ENCODE measurements around the gene CDK4. TPM values are rescaled to one million over a fixed set of nuclear protein-coding genes. Genes with fewer than 3 reads are reported as not detected.
A peak's percentile ranks its signal among the peaks of the same experiment; 100 is the strongest.

CDK4 gene
- total RNA-seq, 2 experiments from 2014 or later: 132 to 208 TPM

DNA sequence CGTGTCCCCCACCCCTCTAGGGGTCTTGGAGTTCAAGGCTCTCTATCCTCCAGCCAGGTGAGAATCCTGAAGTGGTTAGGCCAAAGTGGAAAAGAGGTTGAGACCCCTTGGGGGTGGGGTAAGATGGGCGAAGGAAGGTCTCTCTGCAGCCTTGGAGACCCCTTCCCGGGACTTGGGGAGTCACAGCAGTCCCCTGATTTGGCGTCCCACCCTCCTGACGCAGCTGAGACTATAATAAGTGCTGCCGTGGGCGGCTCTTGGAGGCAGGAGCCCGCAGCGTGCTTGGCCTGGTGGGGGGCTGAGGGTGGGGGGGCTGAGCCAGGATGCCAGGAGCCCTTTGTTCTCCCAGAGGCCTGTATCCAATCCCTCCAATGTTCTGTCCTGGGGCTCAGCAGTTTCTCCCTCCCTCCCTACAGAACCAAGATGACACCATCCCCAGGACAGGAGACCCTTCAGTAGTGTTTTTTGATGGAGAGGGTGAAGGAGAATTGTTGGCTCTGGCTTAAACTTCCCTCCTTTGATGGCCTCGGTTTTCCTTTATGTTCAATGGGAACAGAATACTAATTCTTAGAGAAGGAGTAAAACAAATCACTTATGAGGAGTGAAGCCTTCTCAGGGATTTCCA lies 12.1 kb downstream of the CDK4 start:
- Mint-ChIP-seq H3K9me3 (ENCODE audit: low read depth) (no peaks in the 10 kb centered on the region), H3K36me3 (ENCODE audit: low read depth) (peaks cover 9% of the 10 kb centered on the region), H3K4me1 (peaks cover 45% of the 10 kb centered on the region), H3K27me3 (no peaks in the 10 kb centered on the region), H3K27ac (no peak overlapping the region), H3K4me3 (no peak overlapping the region)
- DNase-seq (no peak), ATAC-seq (no peak)
- ChIA-PET CTCF (interaction anchor here (0.6 to 2.1 kb wide), 7 partner anchors 14 to 288 kb away, joined by 3 to 5 read pairs (median 4); no protein-coding TSS in a partner anchor), POLR2A (no interaction called here)
- intact Hi-C loops (cut with DNase I, micrococcal nuclease): loop anchor here (5.0 kb wide), 3 partner anchors 108 to 653 kb away; partner anchors contain the start of genes ARHGAP9 (in 2 of the 2), B4GALNT1 (in 1 of the 2) and NAB2 (in 1 of the 2)

DNA sequence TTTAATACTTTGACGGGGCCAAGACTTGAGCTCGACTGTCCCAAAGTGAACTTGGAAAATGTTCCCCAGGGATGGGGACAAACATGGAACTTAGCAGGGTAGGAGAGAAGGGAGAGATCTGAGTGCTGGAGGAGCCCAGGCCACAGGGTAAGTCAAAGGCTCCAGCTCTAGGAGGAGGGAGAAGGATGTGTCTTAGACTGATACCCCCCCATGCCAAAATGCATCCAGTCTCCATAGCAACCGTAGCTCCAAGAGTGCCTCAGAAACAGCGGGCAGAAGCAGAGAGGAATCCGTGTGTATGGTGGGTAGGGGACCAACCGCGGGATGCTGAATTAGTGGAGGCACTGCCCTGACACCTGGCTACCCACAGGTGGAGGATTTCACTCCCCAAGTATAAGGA lies 12.7 kb downstream of the CDK4 start:
- ATAC-seq: no peak
- intact Hi-C loops (cut with DNase I, micrococcal nuclease): no loop called here
- CTCF ChIA-PET: interaction anchor here (0.7 to 1.0 kb wide), 3 partner anchors 17 to 158 kb away, joined by 3 to 4 read pairs (median 4); no protein-coding TSS in a partner anchor
- no peak for DNase-seq
- peaks cover 12% of the 10 kb centered on the region for H3K36me3 Mint-ChIP-seq (ENCODE audit: low read depth)
- peaks cover 40% of the 10 kb centered on the region for H3K4me1 Mint-ChIP-seq
- peak overlapping the region; percentile 29 for H3K27ac Mint-ChIP-seq
- no peaks in the 10 kb centered on the region for H3K9me3 Mint-ChIP-seq (ENCODE audit: low read depth)
- POLR2A ChIA-PET: no interaction called here
- no peak overlapping the region for H3K4me3 Mint-ChIP-seq
- no peaks in the 10 kb centered on the region for H3K27me3 Mint-ChIP-seq

DNA sequence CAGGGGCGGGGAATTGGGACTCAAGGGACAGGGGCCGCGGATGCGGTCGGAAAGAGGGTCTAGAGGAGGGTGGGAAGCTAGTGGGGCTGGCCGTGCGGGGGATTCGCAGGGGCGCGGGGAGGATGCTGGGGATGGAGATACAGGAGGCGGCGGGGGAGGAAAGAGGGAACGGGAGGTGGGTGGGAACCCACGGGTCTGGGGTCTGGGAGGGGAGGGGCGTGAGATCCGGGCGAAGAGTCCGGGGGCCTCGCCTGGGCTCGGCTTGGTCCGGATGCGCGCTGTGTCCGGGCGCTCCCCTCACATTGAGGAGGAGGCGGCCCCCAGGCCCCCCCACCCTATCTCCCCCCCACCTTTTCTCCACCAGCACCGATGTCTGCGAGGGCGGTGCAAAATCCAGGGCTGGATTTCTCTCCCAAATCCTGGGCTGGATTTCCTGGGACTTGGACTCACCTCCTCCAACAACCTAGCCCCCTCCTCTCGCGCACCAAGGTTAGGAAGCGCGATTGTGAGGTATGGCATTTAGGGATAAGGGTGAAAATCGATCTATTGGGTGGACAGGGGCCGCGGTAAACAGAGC lies 13.4 kb downstream of the CDK4 start, which contains the start of gene AGAP2:
Gene AGAP2, minus strand, starts transcription at position 82 of the 577 bp plus-strand sequence. CDS start 496 bp downstream, outside the sequence.
- Mint-ChIP-seq H3K36me3 (ENCODE audit: low read depth) (peaks cover 16% of the 10 kb centered on the region), H3K4me1 (peaks cover 33% of the 10 kb centered on the region), H3K27me3 (no peaks in the 10 kb centered on the region), H3K4me3 (no peak within 1 kb of the TSS), H3K9me3 (ENCODE audit: low read depth) (no peaks in the 10 kb centered on the region), H3K27ac (peak within 1 kb of the TSS; percentile 29)
- POLR2A ChIA-PET: no interaction called here
- no peak for ATAC-seq
- intact Hi-C loops (cut with DNase I, micrococcal nuclease): no loop called here
- no peak for DNase-seq
- CTCF ChIA-PET: interaction anchor here (0.7 to 1.0 kb wide), 3 partner anchors 18 to 157 kb away, joined by 3 to 4 read pairs (median 4); no protein-coding TSS in a partner anchor

DNA sequence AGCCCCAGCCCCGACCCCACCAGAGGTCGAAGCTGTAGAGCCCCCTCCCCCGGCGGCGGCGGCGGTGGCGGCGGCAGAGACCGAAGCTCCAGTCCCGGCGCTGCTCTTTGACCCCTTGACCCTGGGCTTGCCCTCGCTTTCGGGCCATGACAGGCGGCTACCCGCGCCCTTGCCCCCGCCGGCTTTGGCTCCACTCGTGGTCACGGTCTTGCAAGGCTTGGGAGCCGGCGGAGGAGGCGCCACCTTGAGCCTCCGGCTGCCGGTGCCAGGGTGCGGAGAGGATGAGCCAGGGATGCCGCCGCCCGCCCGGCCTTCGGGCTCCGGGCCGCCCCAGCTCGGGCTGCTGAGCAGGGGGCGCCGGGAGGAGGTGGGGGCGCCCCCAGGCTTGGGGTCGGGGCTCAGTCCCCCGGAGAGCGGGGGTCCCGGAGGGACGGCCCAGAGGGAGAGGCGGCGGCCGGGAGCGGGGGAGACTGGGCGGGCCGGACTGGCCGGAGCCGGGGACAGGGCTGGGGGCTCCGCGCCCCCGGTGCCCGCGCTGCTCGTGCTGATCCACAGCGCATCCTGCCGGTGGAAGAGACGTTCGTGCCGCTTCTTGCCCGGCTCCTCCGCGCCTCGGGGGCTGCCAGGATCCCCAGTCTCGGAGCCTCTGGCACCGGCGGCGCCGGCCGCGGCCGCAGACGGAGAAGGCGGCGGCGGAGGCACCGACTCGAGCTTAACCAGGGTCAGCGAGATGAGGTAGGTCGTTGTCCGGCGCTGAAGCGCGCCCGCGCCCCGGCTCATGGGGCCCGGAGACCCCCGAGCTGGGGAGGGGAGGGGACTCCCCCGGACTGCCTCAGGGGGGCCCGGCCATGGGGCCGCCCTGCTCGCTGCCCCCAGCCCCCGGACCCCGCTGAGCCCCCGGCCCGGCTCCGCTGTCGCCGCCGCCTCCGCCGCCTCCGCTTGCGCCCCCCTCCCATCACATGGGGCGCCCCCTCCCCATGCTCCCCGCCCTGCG lies 14.3 kb downstream of the CDK4 start:
- DNase-seq (no peak), ATAC-seq (no peak)
- Mint-ChIP-seq H3K36me3 (ENCODE audit: low read depth) (peaks cover 23% of the 10 kb centered on the region), H3K27me3 (no peaks in the 10 kb centered on the region), H3K27ac (no peak overlapping the region), H3K9me3 (ENCODE audit: low read depth) (no peaks in the 10 kb centered on the region), H3K4me1 (peaks cover 30% of the 10 kb centered on the region), H3K4me3 (no peak overlapping the region)
- intact Hi-C loops (cut with DNase I, micrococcal nuclease): no loop called here
- CTCF ChIA-PET: no interaction called here
- POLR2A ChIA-PET: no interaction called here

DNA sequence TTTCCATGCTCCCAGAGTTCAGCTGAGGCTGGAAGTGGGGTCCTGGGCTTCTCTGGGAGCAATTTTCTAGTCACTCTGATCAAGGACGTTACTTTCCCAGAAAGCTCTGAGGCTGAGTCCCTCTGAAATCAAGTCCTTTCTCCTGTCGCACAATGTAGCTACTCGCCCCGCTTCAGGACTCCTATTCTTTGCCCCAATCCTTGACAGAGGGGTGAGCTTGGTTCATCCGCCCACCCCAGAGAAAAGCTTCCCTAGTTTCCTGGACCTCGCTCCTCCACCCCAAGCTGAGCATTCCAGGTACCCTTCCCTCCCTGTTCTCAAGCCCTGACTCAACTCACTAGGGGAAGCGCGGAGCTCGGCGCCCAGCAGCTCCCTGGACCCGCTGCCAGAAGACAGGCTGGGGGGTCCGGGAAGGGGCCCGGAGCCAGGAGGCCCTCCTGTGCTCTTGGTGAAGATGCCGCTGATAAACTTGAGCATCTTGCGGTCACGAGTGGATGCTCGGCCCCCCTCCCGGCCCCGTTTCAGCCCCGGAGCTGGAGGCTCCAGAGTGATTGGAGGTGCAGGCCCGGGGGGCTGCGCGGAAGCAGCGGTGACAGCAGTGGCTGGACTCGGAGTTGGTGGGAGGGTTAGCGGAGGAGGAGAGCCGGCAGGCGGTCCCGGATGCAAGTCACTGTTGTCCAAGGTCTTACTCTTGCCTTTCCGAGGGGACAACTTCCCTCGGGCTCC lies 15.2 kb downstream of the CDK4 start:
- CTCF ChIA-PET: interaction anchor here (0.9 kb wide), 1 partner anchor 20 kb away, joined by 3 read pairs; no protein-coding TSS in a partner anchor
- Mint-ChIP-seq H3K4me3 (no peak overlapping the region), H3K36me3 (ENCODE audit: low read depth) (peaks cover 32% of the 10 kb centered on the region), H3K4me1 (peaks cover 25% of the 10 kb centered on the region), H3K9me3 (ENCODE audit: low read depth) (no peaks in the 10 kb centered on the region), H3K27me3 (no peaks in the 10 kb centered on the region), H3K27ac (no peak overlapping the region)
- ATAC-seq (no peak), DNase-seq (no peak)
- intact Hi-C loops (cut with DNase I, micrococcal nuclease): no loop called here
- POLR2A ChIA-PET: no interaction called here

DNA sequence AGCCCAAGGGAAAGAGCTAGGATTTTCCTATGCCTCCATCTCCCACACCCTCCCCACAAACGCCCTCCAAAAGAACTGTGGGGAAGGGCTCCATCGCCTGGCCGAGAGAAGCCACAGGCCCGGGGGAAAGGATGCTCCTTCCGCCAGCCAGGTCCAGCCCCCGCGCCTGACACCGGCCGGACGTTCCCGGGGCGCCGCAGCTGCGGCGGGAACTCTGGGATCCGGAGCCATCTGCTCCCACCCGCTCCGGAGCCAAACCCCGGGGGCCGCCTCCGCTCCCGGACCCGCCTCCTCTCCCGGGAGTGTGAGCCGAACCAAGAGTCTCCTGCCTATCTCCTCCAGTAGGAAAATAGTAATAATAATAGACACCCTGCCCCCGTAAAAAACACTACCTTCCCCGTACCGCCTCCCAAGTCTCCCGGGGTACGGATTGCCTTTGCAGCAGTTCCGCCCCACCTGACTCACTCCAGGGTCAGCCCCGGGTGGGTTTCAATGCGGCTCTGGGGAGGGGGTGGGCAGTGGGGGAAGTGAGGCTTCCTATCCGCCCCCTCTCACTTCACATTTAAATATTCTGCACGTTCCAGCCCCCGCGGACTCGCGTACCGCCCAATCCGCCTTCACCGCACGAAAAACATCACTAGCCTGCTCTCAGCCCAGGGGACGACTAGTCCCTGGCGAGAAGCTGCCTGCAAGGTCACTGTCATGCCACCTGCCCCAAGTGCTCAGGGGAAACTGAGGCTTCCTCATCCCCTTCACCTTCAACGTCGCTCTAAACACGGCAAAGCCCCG lies 16.0 kb downstream of the CDK4 start:
- H3K27me3 Mint-ChIP-seq: no peaks in the 10 kb centered on the region
- H3K4me1 Mint-ChIP-seq: peaks cover 24% of the 10 kb centered on the region
- H3K36me3 Mint-ChIP-seq (ENCODE audit: low read depth): peaks cover 39% of the 10 kb centered on the region
- no peak for ATAC-seq
- no peak for DNase-seq
- ChIA-PET POLR2A (no interaction called here), CTCF (interaction anchor here (0.9 to 1.2 kb wide), 2 partner anchors 21 to 35 kb away, joined by 3 read pairs; no protein-coding TSS in a partner anchor)
- intact Hi-C loops (cut with DNase I, micrococcal nuclease): no loop called here
- no peaks in the 10 kb centered on the region for H3K9me3 Mint-ChIP-seq (ENCODE audit: low read depth)
- H3K4me3 Mint-ChIP-seq: no peak overlapping the region
- no peak overlapping the region for H3K27ac Mint-ChIP-seq

DNA sequence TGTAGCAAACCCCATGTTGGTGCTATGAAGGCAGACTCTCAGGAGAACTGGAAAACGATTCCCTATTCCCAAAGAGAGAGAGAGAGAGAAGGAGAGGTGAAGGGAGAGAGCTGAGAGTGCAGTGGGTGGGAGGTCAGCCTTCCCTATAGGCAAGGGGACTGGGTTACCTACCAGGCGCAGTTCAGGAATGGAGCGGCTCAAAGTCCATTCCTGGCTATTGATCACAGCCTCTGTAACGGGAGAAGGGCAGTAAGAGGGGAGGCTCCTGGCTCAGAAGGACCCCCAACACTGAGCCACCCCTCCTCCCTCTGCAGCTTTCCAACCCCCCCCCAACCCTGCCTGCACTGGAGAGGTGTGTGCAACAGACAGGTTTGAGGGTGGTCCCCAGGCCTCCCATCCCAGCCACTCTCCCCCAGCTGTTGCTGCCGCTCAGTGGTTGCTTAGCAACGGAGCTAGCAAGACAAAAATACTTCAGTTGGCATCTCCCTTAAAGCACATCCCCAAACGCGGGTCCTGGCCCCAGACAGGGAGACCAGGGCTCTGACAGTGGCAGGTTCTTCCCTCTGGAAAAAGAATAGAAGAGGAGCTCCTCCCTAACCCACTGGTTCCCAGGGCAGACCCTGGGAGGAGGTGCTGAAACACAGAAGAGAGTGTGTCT lies 16.8 kb downstream of the CDK4 start:
- no peak for ATAC-seq
- Mint-ChIP-seq H3K4me1 (peaks cover 17% of the 10 kb centered on the region), H3K36me3 (ENCODE audit: low read depth) (peaks cover 48% of the 10 kb centered on the region), H3K9me3 (ENCODE audit: low read depth) (no peaks in the 10 kb centered on the region), H3K4me3 (no peak overlapping the region), H3K27me3 (no peaks in the 10 kb centered on the region), H3K27ac (no peak overlapping the region)
- ChIA-PET CTCF (interaction anchor here (1.0 to 1.2 kb wide), 3 partner anchors 9 to 114 kb away, joined by 3 read pairs; no protein-coding TSS in a partner anchor), POLR2A (no interaction called here)
- no peak for DNase-seq
- intact Hi-C loops (cut with DNase I, micrococcal nuclease): no loop called here

DNA sequence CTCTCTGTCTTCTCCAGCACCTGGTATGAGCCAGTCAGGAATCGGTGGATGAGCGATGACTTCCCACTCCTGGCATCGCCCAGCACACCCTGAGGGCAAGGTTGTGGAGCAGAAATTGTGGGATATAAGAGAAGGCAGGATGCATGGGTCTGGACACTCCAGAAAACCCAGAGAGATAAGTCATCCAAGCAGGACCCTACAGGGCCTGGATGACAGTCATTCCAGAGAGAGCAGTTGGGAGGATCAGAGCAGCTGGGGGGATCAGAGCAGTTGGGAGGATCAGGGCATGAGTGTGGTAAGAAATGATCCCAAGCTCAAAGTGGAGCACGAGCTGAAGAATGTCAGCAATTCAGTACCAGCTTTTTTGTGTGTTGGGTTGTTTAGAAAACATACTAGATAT lies 17.5 kb downstream of the CDK4 start:
- no peaks in the 10 kb centered on the region for H3K27me3 Mint-ChIP-seq
- H3K9me3 Mint-ChIP-seq (ENCODE audit: low read depth): no peaks in the 10 kb centered on the region
- no peak overlapping the region for H3K27ac Mint-ChIP-seq
- intact Hi-C loops (cut with DNase I, micrococcal nuclease): no loop called here
- DNase-seq (no peak), ATAC-seq (no peak)
- peaks cover 11% of the 10 kb centered on the region for H3K4me1 Mint-ChIP-seq
- POLR2A ChIA-PET: no interaction called here
- CTCF ChIA-PET: interaction anchor here (1.0 to 1.2 kb wide), 3 partner anchors 8 to 114 kb away, joined by 3 read pairs; no protein-coding TSS in a partner anchor
- peaks cover 51% of the 10 kb centered on the region for H3K36me3 Mint-ChIP-seq (ENCODE audit: low read depth)
- no peak overlapping the region for H3K4me3 Mint-ChIP-seq

DNA sequence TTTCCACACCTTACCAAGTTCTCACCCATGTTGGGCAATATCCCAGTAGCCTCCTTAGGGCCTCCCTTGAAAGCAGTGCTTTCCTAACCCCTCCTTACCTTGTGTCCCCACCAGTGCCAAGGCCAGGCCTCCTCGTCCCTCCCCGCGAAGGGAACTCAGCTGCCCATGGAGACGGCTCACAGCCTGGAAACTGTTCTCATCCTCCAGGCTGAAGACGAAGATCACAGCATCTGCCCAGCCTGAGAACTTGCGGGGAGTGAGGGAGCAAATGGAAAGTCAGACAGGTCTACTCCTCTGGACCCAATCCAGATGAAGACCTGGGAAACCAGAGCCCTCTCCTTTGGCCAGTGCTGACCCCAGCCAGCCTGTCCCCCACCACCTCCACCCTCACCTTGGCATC lies 18.2 kb downstream of the CDK4 start:
- ATAC-seq: no peak
- POLR2A ChIA-PET: no interaction called here
- no peak overlapping the region for H3K4me3 Mint-ChIP-seq
- peaks cover 51% of the 10 kb centered on the region for H3K36me3 Mint-ChIP-seq (ENCODE audit: low read depth)
- H3K4me1 Mint-ChIP-seq: peaks cover 4% of the 10 kb centered on the region
- CTCF ChIA-PET: interaction anchor here (1.5 kb wide), 1 partner anchor 8 kb away, joined by 4 read pairs; no protein-coding TSS in a partner anchor
- intact Hi-C loops (cut with DNase I, micrococcal nuclease): no loop called here
- no peak for DNase-seq
- no peaks in the 10 kb centered on the region for H3K9me3 Mint-ChIP-seq (ENCODE audit: low read depth)
- no peaks in the 10 kb centered on the region for H3K27me3 Mint-ChIP-seq
- H3K27ac Mint-ChIP-seq: no peak overlapping the region

All from activated CD4-positive, alpha-beta T cell treated with anti-CD3 and anti-CD28 coated beads for 36 hours (primary cell).